NCI-H2227 (cell line): ENCODE measurements around the gene KANSL1.

ENCODE experiments used
- DNase-seq: peaks from one replicate; lab custom pipeline; 2025; ENCODE audit not compliant: unreplicated experiment; lab: John Stamatoyannopoulos, UW

KANSL1 gene

DNA sequence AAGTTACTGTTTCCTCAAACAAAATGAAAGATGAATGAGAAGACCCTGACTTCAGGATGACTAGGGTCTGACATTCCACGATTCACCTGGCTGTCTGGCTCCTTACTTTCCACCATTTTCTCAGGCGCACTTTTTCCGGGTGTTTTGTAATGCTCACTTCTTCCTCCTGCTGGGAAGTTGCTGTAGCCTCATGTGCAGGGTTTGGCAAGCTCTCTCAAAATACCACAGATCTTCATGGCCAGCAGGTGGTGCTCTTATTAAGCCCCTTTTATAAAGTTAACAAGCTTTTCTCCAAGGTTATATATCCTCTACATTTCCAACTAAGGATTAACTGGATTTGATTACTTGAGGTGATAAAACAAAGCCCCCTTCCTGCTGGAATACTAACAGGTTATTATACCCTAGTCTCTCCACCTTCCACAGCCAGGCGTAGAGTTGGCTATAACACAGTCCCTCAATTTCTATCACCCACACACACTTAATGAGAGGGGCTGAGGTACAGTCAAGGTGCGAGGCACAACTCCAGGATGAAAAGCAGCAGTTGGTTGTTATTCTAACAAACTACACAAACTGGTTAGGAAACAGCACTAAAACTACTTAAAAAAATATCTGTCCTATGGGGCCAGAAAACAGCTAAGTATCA is 148.8 kb downstream of the KANSL1 start:
- peak; percentile 67 for DNase-seq

DNA sequence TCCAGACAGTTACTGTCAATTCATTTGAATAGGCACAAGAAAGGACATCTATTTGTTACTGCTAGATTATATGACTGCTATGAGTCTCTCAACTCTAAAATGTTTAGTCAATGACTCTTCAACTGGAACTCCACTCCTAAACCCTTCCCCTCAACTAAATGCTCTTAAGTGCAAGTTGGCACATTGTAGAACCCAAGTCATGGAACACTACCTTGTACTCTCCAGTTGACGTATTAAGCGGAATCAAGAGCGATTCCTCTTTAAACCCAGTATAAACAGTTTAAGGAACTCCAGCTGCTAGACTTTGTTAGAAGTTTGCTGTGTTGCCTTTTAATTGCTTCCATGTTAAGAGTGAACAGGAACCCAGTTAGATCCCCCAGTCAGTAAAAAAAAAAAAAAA is 149.6 kb downstream of the KANSL1 start:
- no peak for DNase-seq

DNA sequence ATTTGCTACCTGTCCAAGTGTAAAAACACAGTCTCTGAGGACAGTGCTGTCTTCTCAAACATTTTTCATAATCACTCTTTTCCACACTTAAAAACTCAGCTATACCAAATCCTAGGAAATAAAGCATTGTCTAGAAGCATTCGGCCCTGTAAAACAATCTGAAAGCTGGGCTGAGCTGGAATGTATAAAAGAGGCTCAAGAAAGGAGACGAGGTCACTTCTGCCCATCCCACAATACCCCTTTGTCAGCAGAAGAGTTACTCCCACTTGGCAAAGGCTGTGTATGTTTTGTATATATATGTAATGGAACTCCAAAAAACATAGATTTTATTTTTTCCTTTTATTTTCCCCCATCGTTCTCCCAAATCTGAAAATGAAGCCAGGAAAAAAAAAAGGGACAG is 150.3 kb downstream of the KANSL1 start:
- DNase-seq, result no peak

DNA sequence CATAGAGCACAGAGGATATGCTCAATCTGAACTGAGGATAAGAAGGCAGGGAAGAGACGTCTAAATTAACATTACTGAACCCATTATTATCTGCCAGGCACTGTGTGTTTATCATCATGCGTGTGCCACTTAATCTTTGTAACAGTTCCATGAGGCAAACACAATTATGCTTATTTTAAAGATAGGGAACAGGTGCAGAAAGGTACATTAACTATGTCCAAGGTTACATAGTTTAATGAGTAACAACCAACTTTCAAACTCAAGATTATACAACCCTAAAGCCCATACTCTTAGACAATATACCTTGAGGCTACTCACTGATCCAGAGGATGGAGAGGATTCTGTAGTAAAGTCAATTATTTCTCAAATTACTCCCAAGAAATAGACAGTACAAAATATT is 151.0 kb downstream of the KANSL1 start:
- no peak for DNase-seq

DNA sequence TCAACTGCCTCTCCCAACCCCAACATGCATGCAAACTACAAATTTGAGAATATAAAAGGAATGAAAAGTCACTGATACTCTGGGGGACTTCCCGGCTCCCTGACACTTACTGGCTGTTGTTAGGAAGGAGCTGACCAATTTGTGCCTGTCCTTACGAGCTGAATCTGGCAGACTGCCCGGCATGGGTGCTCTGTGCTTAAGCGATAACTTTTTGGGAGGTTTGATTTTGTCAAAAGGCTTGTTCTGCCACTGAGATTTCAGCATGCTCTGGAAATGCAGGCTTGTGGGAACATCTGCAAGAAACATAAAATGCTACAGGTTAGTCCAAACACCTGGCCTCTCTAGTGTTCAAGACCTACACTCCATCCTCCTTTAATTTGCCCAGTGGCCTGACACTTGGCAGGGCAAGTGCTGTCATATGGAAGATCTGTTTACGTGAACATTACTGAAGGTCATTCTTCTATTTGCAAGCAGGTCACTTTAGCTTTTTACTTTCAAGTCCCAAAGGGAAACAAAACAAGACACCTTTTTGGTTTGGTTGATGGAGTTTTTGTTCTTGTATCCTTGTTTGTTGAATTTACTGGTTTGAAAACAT is 153.5 kb downstream of the KANSL1 start:
- no peak for DNase-seq

- DNase-seq, result no peak
These were observed 154.3 kb downstream of the KANSL1 start for GRCh38 chr17:46038937-46039336.

DNA sequence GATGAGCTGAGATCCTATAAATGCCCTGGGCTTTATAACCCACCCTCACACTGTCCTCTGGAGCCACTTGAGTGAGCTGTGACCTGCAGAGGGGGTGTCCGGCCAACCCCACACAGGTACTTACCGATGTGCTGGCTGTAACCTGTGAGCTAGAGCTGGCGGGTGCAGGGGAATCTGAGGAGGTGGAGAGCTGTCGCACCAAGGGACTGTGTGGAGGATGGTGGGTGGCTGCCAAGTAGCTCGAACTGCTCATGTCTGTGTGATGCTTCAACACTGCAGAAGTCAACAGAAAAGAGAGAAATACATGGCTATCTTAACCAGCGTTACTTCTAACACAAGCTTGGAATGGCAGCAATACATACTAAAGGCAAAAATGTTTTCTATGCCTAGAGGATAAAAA is 154.8 kb downstream of the KANSL1 start:
- no peak for DNase-seq

DNA sequence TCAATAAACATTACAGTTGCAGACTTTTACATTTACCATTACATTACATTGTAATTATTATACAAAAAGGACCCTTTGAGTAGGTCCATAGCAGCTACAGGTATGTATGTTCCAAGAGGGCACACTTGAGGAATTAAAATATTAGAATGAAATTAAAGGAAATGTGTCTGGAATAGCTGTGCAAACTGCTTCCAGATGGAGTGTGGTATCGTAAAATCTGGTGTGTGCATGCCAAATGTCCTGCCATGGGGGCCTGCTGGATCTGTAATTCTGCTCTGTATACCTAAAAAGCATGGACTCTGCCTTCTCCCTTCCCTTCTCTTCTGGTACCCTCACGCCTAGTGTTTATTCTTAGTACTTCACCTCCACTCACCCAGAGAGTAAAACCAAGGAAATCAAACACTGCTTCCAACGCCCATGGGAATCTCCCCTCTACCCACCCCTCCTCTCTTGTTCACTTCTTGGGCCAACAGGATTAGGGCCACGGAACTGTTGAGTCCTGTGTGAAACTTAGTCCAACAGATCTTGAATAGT is 155.4 kb downstream of the KANSL1 start:
- no peak for DNase-seq

DNA sequence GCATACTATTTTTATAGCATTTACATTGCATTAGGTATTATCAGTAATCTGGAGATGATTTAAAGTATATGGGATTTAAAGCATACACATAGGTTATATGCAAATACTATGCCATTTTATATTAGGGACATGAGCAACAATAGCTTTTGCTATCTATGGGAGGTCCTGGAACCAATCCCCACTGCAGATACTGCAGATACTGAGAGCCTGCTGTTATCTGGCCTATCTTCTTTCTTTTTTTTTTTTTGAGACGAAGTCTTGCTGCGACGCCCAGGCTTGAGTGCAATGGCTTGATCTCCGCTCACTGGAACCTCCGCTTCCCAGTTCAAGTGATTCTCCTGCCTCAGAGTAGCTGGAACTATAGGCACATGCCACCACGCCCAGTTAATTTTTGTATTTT is 156.7 kb downstream of the KANSL1 start:
- DNase-seq, result no peak

DNA sequence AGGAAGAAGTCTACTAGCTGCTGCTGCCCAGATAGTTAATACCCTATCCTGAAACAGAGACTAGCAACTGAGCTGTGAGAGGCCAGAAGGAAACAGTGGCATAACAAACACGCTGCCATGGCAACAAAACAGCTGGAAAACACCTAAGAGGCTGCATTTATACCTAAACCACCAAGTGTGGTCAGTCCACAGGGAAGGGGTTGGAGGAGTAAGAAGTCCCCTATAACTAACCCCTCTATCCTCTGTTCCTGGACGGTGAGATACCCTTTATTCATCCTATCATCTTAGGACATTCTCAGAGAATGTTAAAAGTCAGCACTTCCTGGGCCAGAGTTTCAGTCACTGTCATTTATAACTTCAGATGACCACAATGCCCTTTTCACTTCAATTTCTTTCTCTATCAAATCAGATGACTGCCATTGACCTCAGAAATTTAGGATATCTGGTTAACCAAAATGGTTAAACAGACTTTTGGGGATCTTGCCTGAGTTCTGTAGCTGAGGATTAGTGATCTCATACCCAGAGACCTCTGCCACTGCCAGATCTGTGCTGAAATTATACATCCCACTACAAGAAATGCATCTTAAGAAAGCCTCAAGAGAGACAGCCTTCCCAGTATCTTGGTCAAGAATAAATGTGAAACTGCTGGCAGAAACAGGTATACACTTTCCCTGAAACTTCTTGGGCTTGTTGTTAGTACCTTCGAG is 158.0 kb downstream of the KANSL1 start:
- no peak for DNase-seq

GRCh38 chr17:46033392-46033791 is 159.8 kb downstream of the KANSL1 start:
- DNase-seq, result no peak

DNA sequence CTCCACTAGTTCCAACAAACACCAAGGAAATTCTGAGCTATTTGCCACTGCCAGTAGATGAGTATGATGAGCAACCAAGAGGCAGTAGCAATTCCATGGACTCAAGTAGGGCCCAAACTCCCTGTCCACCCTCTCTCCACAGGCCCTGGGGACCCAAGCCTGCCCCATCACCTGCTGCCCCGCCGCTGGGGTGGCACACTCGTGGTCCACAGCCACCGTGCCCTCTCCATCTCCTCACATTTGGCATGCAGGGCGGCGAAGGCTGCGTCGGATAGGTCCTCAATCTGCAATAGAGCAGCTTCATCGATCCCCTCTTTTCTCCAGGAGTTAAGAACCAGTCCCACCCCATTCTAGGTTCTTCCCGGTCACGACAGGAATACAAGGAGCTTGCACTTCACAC is 160.3 kb downstream of the KANSL1 start:
- DNase-seq, result no peak

- no peak for DNase-seq
These were observed 161.3 kb downstream of the KANSL1 start for GRCh38 chr17:46031920-46032319.

GRCh38 chr17:46031440-46031839 is 161.8 kb downstream of the KANSL1 start:
- DNase-seq, result no peak

DNA sequence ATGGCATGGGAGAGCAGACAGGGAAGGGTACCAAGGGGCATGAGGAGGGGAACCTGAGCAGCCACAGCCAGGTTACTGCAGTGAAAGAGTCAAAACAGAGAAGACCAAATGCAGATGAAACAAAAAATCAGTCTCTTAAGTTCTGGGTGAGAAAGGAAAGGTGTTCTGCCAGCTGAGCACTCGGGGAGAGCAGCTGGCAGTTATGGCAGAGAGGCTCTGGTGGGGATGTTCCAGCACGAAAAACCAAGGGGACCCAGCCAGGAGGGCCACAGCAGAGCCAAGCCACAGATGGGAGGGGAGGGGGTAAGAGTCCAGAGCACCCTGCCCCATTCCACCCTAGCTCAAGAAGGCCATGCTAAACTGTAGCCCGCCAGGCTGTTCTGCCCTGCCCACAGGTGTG is 162.5 kb downstream of the KANSL1 start:
- DNase-seq, result no peak

DNA sequence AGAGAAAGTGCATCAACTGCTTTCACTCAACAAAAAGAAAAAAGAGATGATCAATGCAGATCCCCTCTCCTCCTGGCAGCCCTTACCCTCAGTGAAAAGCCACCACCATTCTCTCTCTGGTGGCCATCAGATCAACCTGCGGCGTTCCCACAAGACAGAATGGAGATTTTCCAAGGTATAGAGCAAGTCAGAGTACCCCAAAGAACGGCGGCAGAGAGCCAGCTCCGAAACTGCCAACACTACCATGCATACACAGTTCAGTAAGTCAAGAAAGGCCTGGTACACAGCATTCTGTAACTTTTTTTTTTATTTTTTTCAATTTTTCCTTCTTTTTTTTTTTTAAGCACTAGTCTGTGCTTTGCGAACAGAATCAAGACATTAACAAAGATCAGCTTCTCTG is 163.6 kb downstream of the KANSL1 start:
- no peak for DNase-seq

- no peak for DNase-seq
These were observed 164.2 kb downstream of the KANSL1 start for GRCh38 chr17:46028981-46029565.

DNA sequence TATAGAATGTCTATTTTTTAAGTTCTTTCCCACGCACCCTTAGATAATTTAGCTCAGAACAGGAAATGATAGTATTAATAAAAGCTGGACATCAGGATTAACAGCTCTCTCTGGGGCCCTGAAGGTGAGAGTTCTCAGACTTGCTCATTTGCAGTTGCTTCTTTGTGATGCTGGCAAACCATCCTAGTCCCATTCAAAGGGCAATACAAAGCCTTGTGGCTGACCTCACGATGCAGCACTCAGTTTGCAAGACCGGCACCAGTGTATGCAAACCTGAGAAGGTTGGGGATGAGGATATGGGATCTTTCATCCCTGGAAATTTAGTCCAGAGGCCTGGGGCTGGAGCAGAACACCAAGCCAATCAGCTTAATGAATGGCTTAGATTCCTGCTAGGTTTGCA is 164.9 kb downstream of the KANSL1 start:
- no peak for DNase-seq

DNA sequence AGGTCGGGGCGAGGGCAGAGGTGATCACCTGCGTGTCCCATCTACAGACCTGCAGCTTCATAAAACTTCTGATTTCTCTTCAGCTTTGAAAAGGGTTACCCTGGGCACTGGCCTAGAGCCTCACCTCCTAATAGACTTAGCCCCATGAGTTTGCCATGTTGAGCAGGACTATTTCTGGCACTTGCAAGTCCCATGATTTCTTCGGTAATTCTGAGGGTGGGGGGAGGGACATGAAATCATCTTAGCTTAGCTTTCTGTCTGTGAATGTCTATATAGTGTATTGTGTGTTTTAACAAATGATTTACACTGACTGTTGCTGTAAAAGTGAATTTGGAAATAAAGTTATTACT is 165.3 kb downstream of the KANSL1 start:
- no peak for DNase-seq

GRCh38 chr17:46027048-46027975 is 165.9 kb downstream of the KANSL1 start:
- DNase-seq, result no peak
